Neural progenitor cell (in vitro differentiated cells): ENCODE measurements around the gene NUBPL. TPM values are rescaled to one million over a fixed set of nuclear protein-coding genes. Genes with fewer than 3 reads are reported as not detected.

Source experiments
- DNase-seq: peaks from one replicate; pipeline ENCODE4 v3.0.0-alpha.2; 2016; ENCODE audit warnings: low spot score
- H2AFZ ChIP-seq: fragments of 200-600 bp; sonication (generic); replicated peaks from 2 replicates; pipeline ENCODE4 v1.6.1; 2016; ENCODE audit warnings: antibody characterized with exemption
- H3F3A ChIP-seq: fragments of 200-600 bp; sonication (generic); 2 replicates; pipeline ENCODE4 v1.6.1; 2016; ENCODE audit warnings: antibody characterized with exemption, low read depth
- H3K27ac ChIP-seq: fragments of 200-600 bp; sonication (generic); 2 replicates; pipeline ENCODE4 v1.5.1; 2016; ENCODE audit warnings: mild to moderate bottlenecking
- H3K27me3 ChIP-seq: fragments of 200-600 bp; sonication (generic); 2 replicates; pipeline ENCODE4 v1.6.1; 2016; ENCODE audit warnings: mild to moderate bottlenecking, moderate library complexity
- H3K36me3 ChIP-seq: fragments of 200-600 bp; sonication (generic); 2 replicates; pipeline ENCODE4 v1.5.1; 2016
- H3K4me1 ChIP-seq: fragments of 200-600 bp; sonication (generic); 2 replicates; pipeline ENCODE4 v1.6.1; 2016; ENCODE audit warnings: mixed run types
- H3K4me2 ChIP-seq: fragments of 200-600 bp; sonication (generic); 2 replicates; pipeline ENCODE4 v1.6.1; 2016
- H3K4me3 ChIP-seq: fragments of 200-600 bp; sonication (generic); 2 replicates; pipeline ENCODE4 v1.5.1; 2016
- H3K79me2 ChIP-seq: fragments of 200-600 bp; sonication (generic); 2 replicates; pipeline ENCODE4 v1.6.1; 2016; ENCODE audit warnings: low read depth
- H3K9ac ChIP-seq: fragments of 200-600 bp; sonication (generic); 2 replicates; pipeline ENCODE4 v1.6.1; 2016
- H3K9me3 ChIP-seq: fragments of 200-600 bp; sonication (generic); 2 replicates; pipeline ENCODE4 v1.5.1; 2016; ENCODE audit warnings: low read depth
- H4K20me1 ChIP-seq: fragments of 200-600 bp; sonication (generic); 2 replicates; pipeline ENCODE4 v1.6.1; 2016; ENCODE audit warnings: low read depth
- H3K27ac Mint-ChIP-seq: 3 replicates; pipeline ENCODE4 v1.8.0; 2021; ENCODE audit warnings: mixed read lengths
- H3K27me3 Mint-ChIP-seq: 2 replicates; pipeline ENCODE4 v1.8.0; 2022; ENCODE audit warnings: low read depth, mild to moderate bottlenecking, inconsistent platforms, moderate library complexity, mixed read lengths; ENCODE audit not compliant: insufficient read depth
- H3K36me3 Mint-ChIP-seq: 3 replicates; pipeline ENCODE4 v1.8.0; 2021; ENCODE audit warnings: mixed read lengths
- H3K4me1 Mint-ChIP-seq: 3 replicates; pipeline ENCODE4 v1.8.0; 2021; ENCODE audit warnings: mixed read lengths
- H3K4me3 Mint-ChIP-seq: 3 replicates; pipeline ENCODE4 v1.8.0; 2021; ENCODE audit warnings: mild to moderate bottlenecking, moderate library complexity, mixed read lengths
- H3K9me3 Mint-ChIP-seq: 3 replicates; pipeline ENCODE4 v1.8.0; 2020; ENCODE audit warnings: mixed read lengths
- EZH2 ChIP-seq: fragments of 200-600 bp; sonication (generic); IDR thresholded peaks from 2 replicates; pipeline ENCODE4 v1.6.1; 2017; ENCODE audit warnings: antibody characterized with exemption, mild to moderate bottlenecking, moderate library complexity
- EZH2phosphoT487 ChIP-seq: fragments of 200-600 bp; sonication (generic); IDR thresholded peaks from 2 replicates; pipeline ENCODE4 v1.6.1; 2017; ENCODE audit warnings: antibody characterized with exemption
- total RNA-seq: library from RNA; depleted of rRNA; stranded (reverse); fragments of >200 nt; gene quantifications from 2 replicates; pipeline ENCODE4 v1.2.3, GENCODE V29; 2015; ENCODE audit warnings: low replicate concordance
- TF ChIP-seq, protein P1 (sequence below): fragments of 200-600 bp; sonication (generic); IDR thresholded peaks from 2 replicates; pipeline ENCODE4 v1.5.1; 2017; ENCODE audit warnings: antibody characterized with exemption, mild to moderate bottlenecking

NUBPL gene
- total RNA-seq, 1 donor from 2014 or later: 29.3 TPM

DNA sequence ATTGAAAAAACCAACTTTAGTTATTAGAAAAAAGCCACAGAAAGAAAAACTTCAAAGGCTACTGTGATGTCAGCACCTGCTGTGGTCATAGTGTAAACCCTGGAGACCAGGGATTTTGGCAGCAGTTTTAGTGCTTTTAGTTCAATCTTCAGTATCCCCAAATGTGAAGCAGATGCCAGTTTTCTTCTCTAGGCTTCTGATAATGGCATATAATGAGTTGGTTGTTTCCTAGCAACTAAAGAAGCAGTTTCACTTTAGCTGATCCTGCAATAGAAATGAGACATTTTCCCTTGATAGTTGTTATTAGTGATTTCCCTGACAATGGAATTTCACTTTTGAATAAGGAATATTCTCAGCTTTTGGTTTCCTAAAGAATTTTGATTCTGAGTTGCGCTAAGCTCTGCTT lies 131.2 kb downstream of the NUBPL start:
- Mint-ChIP-seq H3K4me3 (no peak overlapping the region), H3K36me3 (no peaks in the 10 kb centered on the region), H3K27ac (no peak overlapping the region), H3K27me3 (no peaks in the 10 kb centered on the region), H3K9me3 (no peaks in the 10 kb centered on the region), H3K4me1 (peaks cover 18% of the 10 kb centered on the region)
- Histone ChIP-seq H2AFZ (no peak overlapping the region), H3F3A (no peaks in the 10 kb centered on the region), H3K4me3 (no peak overlapping the region), H3K27ac (no peak overlapping the region), H3K4me1 (no peaks in the 10 kb centered on the region), H3K9me3 (no peaks in the 10 kb centered on the region), H3K27me3 (no peaks in the 10 kb centered on the region), H3K79me2 (no peaks in the 10 kb centered on the region), H3K9ac (no peak overlapping the region), H3K4me2 (no peak overlapping the region), H4K20me1 (no peaks in the 10 kb centered on the region), H3K36me3 (no peaks in the 10 kb centered on the region)
- TF ChIP-seq, protein P1, sequence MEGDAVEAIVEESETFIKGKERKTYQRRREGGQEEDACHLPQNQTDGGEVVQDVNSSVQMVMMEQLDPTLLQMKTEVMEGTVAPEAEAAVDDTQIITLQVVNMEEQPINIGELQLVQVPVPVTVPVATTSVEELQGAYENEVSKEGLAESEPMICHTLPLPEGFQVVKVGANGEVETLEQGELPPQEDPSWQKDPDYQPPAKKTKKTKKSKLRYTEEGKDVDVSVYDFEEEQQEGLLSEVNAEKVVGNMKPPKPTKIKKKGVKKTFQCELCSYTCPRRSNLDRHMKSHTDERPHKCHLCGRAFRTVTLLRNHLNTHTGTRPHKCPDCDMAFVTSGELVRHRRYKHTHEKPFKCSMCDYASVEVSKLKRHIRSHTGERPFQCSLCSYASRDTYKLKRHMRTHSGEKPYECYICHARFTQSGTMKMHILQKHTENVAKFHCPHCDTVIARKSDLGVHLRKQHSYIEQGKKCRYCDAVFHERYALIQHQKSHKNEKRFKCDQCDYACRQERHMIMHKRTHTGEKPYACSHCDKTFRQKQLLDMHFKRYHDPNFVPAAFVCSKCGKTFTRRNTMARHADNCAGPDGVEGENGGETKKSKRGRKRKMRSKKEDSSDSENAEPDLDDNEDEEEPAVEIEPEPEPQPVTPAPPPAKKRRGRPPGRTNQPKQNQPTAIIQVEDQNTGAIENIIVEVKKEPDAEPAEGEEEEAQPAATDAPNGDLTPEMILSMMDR: no peak
- no peak for TF ChIP-seq EZH2
- no peak for TF ChIP-seq EZH2phosphoT487
- no peak for DNase-seq

DNA sequence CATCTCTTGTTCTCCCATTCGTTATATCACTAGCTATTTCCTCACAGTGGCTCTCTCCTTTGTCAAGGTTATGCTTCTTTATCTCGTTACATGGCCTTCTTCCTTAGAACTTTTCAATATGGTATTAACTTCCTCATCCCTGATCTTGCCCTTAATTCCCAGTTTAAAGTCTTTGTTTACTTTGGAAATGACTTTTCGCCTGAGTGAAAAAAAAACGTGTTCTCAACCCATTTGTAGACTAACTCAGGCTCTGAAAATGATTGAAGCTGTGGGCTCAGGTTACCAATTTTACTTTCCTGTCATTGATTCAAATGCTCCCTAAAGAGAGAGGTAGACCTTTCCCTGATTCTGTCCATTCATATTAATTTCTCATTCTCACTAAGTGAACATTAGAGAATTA lies 135.2 kb downstream of the NUBPL start:
- Mint-ChIP-seq H3K9me3 (peaks cover 8% of the 10 kb centered on the region), H3K27ac (no peak overlapping the region), H3K4me3 (no peak overlapping the region), H3K4me1 (peaks cover 11% of the 10 kb centered on the region), H3K36me3 (no peaks in the 10 kb centered on the region), H3K27me3 (no peaks in the 10 kb centered on the region)
- no peaks in the 10 kb centered on the region for H4K20me1 ChIP-seq
- H3K36me3 ChIP-seq: no peaks in the 10 kb centered on the region
- no peaks in the 10 kb centered on the region for H3K79me2 ChIP-seq
- H2AFZ ChIP-seq: no peak overlapping the region
- no peak overlapping the region for H3K4me3 ChIP-seq
- no peak overlapping the region for H3K27ac ChIP-seq
- H3K4me1 ChIP-seq: no peaks in the 10 kb centered on the region
- no peak for DNase-seq
- H3F3A ChIP-seq: no peaks in the 10 kb centered on the region
- TF ChIP-seq EZH2 (no peak), EZH2phosphoT487 (no peak)
- TF ChIP-seq, protein P1: no peak
- no peaks in the 10 kb centered on the region for H3K9me3 ChIP-seq
- no peaks in the 10 kb centered on the region for H3K27me3 ChIP-seq
- H3K9ac ChIP-seq: no peak overlapping the region
- no peak overlapping the region for H3K4me2 ChIP-seq

DNA sequence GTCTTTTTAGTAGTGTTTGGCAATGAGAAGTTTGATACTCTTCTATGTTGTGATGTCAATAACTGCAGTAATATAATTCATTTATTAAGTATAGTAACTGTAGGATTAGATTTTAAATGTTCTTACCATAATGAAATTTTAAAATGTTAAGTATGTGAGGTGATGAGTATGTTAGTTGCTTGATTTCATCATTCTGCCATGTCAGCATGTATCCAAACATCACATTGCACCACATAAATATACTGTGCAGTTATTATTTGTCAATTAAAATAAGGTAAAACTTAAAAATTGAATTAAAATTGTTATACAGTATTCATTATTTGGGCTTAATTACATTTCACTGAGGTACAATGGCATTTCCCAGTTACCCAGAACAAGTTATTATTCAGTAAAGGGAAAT lies 138.6 kb downstream of the NUBPL start:
- peaks cover 2% of the 10 kb centered on the region for H3K27me3 Mint-ChIP-seq
- DNase-seq: no peak
- no peak overlapping the region for H2AFZ ChIP-seq
- peaks cover 7% of the 10 kb centered on the region for H3K36me3 Mint-ChIP-seq
- no peaks in the 10 kb centered on the region for H3K27me3 ChIP-seq
- no peaks in the 10 kb centered on the region for H3K36me3 ChIP-seq
- H3K4me1 ChIP-seq: no peaks in the 10 kb centered on the region
- no peak overlapping the region for H3K4me3 ChIP-seq
- H3K4me2 ChIP-seq: no peak overlapping the region
- no peaks in the 10 kb centered on the region for H3K9me3 ChIP-seq
- no peaks in the 10 kb centered on the region for H3F3A ChIP-seq
- H3K9ac ChIP-seq: no peak overlapping the region
- TF ChIP-seq, protein P1: no peak
- TF ChIP-seq EZH2 (no peak), EZH2phosphoT487 (no peak)
- H4K20me1 ChIP-seq: no peaks in the 10 kb centered on the region
- H3K9me3 Mint-ChIP-seq: peaks cover 21% of the 10 kb centered on the region
- H3K79me2 ChIP-seq: no peaks in the 10 kb centered on the region
- H3K4me1 Mint-ChIP-seq: no peaks in the 10 kb centered on the region
- no peak overlapping the region for H3K27ac ChIP-seq
- H3K27ac Mint-ChIP-seq: no peak overlapping the region
- H3K4me3 Mint-ChIP-seq: no peak overlapping the region
